ENCODE results near the gene TRMT5.

GRCh38 chr14:60974090-60974651, 6.7 kb downstream of the TRMT5 start:
- TF ChIP-seq CTCF (conservative IDR thresholded peaks at IDR 0.05 in 1 of 2, IDR thresholded peaks at IDR 0.05 in 1 of 2; ENCODE audit: low read depth in 1 of 2, low read length in 2 of 2), result no peak
- no peak for TF ChIP-seq EZH2 (IDR thresholded peaks at IDR 0.05; ENCODE audit: low read length, missing control alignments)
